HG03342 (cell line): ENCODE measurements around the gene ALG13.
"Not testable (repeated sequence)": the region's sequence is repeated elsewhere in the genome, so short reads cannot be mapped to it uniquely, and the experiment has no call there.

ENCODE experiments used
- ATAC-seq: cut with Tn5 transposase; IDR thresholded peaks from one replicate; pipeline ENCODE4 v1.9.1; 2021; ENCODE audit warnings: mild to moderate bottlenecking, moderate library complexity; ENCODE audit not compliant: unreplicated experiment

The ALG13 gene

GRCh38 chrX:111756486-111756885 is 75.5 kb downstream of the ALG13 start:
- ATAC-seq = no peak

- ATAC-seq = no peak
These were observed 78.7 kb downstream of the ALG13 start for GRCh38 chrX:111759686-111760085.

- no peak for ATAC-seq
These were observed 80.7 kb downstream of the ALG13 start for GRCh38 chrX:111761578-111762135.

- ATAC-seq = no peak
These were observed 97.6 kb downstream of the ALG13 start for GRCh38 chrX:111778591-111778990.

- no peak for ATAC-seq
These were observed 98.6 kb downstream of the ALG13 start for GRCh38 chrX:111779582-111779981.

- ATAC-seq = no peak
These were observed 103.7 kb downstream of the ALG13 start for GRCh38 chrX:111784667-111785066.

- ATAC-seq = not testable (repeated sequence)
These were observed 109.1 kb downstream of the ALG13 start for GRCh38 chrX:111790054-111790453.
